T-helper 2 cell treated with Interferon-gamma antibody and Interleukin-4, amounts not matched to agents 100 ng/mL and 5 ng/mL, for 36 hours (primary cell): ENCODE measurements around the gene GSPT1. TPM values are rescaled to one million over a fixed set of nuclear protein-coding genes. Genes with fewer than 3 reads are reported as not detected.
"Not testable (repeated sequence)": the region's sequence is repeated elsewhere in the genome, so short reads cannot be mapped to it uniquely, and the experiment has no call there.

ENCODE experiments used
- intact Hi-C: fragments of 100-400 bp; cut with micrococcal nuclease; formaldehyde crosslinking; loops from one replicate; pipeline ENCODE4 v1.15.1; 2023
- total RNA-seq: library from RNA; stranded (reverse); gene quantifications from 2 replicates; pipeline ENCODE4 v1.2.3, GENCODE V29; 2022

Gene GSPT1
- total RNA-seq, 1 donor from 2014 or later = 133 TPM

DNA sequence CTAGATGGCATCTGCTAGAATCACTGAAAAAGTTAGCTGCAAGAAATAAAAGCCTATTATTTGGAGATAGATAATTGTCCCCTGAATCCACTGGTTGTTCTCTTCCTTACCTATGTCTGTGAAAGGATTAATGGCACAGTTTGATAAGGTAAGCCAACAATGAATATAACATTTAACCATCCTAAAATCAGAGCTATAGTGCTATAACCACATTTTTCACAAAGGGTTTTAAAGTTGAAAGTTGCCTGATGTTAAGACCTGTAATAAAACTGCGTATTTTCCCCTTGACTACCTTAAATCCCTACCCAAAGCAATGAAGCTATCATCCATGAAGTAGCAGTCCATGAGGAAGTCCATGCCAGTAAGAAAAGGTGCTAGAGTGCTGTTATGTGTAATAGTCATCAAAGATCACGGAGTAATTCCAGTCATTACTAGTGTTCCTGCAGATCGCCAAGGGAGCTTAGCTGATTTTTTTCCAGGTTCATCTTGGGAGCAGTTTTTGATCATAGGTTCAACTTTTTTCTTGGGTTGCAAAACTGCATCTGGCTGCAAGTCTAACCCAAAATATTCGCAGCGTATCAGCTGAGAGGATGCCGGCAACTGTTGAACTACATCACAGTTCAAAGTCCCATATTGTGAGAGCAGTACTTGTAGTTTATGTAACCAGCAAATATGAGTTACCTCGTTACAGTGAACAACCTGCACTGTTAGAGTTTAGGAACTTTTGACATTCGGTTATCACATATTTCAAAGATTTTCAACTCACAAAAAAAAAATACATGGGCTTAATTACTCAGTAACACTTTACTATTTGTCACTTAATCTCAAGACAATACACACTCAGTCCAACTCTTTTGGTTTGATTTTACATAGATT, 46.2 kb downstream of the GSPT1 start:
- intact Hi-C loops = no loop called here

DNA sequence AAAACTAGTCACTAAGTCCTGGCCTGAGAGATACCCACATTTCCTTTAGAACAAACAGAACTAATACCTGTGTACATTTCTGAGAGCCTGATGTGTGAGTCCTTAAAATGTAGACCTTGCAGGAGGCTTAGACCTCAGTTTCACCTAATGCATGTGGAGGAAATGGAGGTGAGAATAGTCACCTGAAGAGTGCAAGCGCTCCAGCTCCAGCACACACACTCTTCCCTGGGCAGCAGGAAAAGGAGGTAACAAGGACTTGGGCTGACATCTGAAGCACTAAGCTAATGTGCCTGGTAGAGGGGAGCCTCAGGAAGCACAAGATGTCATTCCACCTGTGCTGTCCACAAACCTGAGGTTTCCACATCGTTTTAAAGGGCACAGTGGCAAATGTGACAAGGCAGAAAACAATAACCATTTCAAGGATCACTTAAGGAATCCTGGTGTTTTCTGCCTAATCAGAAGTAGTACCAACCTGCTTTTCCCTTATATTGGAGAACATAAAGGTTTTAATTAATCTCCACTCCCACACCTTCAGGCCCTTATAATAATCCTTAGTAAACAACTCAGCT, 47.3 kb downstream of the GSPT1 start:
- intact Hi-C loops = no loop called here

DNA sequence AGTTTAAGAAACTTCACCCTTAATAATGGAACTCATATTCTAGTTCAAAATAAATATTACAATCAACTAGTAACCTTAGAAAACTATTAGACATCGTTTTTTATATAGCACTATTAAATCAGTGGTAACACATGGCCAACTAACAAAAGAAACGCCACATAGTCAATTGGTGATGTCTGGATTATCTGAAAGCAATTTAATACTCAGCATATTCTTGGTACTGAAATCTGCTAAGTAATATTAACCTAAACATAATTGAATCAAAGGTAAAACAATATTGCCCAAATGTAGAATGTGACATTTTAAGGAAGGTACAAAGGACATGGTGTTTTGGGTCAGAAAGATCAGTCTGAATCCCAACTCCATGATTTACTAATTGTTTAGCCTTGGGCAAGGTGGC, 53.3 kb downstream of the GSPT1 start:
- intact Hi-C loops = no loop called here

DNA sequence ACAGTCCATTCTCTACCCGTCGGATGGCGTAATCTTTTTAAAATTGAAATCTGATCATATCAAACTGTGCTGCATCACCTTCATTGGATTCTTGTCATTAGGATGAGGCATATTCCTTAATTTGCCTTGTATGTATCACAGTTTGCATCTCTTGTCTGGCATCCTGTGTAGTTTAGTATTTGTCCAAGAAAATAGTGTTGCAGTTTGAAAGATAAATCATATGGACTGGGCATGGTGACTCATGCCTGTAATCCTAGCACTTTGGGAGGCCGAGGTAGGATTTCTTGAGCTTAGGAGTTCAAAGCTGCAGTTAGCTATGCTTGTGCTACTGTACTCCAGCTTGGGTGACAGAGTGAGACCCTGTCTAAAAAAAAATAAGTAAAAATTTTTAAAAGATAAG, 58.6 kb downstream of the GSPT1 start:
- intact Hi-C loops = loop anchor here (10.0 kb wide), 1 partner anchor 912 kb away; the partner anchor contains the start of genes CLEC16A and DEXI

DNA sequence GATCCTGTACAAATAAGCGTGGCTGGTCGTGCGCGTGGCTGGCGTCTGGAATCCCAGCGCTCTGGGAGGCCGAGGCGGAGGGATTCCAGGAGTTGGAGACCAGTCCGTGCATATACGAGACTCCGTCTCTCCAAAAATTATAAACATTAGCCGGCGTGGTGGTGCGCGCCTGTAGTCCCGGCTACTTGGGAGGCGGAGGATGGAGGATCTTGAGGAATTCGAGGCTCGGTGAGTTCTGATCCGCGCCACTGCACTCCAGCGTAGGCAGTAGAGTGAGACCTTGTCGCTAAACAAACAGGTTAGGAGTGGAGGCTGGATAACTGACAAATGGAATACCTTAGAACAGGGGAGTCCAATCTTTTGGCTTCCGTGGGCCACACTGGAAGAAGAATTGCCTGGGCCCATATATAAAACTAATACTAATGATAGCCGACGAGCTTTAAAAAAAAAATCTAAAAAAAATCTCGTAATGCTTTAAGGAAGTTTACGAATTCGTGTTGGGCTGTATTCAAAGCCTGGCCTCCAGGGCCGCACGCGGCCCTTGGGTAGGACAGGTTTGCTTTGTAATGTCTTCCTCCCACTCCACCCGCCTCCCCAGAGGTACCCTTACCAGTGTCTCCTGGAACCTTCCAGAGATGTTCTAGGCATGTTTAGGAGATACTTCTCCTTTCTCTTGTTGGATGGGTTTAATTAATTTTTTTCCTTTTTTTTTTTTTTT, 63.5 kb downstream of the GSPT1 start:
- intact Hi-C loops = loop anchor here (5.0 to 10.0 kb wide), 2 partner anchors 215 to 907 kb away; partner anchors contain the start of genes CLEC16A and DEXI

DNA sequence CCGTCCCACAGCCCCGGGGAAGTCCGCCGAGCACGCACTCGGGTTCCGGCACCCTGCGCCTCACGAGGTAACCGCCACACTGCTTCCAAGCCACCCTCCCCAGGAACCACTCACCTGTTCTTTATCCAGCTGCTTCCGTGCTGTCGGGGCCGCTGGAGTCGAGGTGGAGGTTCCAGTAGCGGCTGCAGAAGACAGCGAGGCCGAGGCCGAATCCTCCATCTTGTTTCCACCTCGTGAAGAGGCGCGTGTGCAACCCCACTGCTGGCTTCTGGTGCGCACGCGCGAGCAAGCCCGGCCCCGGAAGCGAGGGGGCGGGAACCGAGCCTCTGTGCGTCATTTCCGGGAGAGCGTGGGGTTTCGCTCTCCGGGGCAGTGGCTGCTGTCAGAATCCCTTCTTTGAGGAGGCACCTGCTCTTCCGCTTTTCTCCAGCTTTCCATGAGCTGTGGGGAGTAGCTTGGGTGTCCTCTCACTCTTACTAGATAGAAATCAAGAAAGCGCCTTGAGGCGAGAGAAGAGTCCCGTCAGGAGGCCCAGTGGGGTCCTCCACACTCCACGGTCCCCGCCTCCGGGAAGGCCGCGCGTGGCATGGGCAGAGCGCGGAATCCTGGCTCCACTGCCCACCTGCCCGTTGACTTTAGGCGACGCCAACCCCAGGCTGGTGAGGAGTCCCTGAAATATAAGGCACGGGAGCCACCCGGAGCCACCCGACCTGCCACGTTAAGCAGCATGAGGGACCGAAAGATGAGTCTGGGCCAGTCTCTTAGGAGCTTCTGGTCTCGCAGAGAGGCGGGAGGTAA, 64.3 kb downstream of the GSPT1 start, which contains the start of gene RSL1D1:
Gene RSL1D1 (minus strand): TSS at position 249 of the 798 bp plus-strand sequence. CDS start 30 bp downstream, at position 219.
- intact Hi-C loops = loop anchor here (1.0 to 10.0 kb wide), 6 partner anchors 54 to 907 kb away; partner anchors contain the start of genes CLEC16A, DEXI, SNX29 and TXNDC11

DNA sequence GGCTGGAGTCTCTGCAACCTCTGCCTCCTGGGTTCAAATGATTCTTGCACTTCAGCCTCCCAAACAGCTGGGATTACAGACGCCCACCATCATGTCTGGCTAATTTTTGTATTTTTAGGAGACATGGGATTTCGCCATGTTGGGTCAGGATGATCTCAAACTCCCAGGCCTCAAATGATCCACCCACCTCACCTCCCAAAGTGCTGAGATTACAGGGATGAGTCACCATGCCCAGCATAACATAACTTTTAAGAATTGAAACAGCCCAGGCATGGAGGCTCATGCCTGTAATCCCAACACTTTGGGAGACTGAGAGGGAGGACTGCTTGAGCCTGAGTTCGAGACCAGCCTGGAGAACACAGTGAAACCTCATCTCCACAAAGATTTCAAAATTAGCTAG, 66.9 kb downstream of the GSPT1 start:
- intact Hi-C loops = no loop called here

DNA sequence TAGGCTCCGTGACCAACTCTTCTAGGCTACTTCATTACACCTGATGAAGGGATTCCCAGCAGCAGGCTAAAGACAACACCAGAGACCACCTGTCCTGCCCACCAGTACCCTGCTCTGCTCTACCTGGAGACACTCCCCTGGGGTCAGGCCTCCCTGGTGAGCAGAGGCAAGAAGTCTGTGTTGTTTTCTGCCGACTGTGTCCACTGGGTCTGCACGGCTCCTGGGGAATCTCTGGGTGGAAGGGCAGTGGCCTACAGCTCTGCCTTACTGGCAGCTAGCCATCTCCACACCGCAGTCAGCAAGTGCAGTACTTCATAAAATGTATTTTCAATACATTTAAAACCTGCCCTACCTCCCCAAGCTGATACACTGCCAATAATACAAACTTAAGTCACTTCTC, 71.3 kb downstream of the GSPT1 start:
- intact Hi-C loops = no loop called here

DNA sequence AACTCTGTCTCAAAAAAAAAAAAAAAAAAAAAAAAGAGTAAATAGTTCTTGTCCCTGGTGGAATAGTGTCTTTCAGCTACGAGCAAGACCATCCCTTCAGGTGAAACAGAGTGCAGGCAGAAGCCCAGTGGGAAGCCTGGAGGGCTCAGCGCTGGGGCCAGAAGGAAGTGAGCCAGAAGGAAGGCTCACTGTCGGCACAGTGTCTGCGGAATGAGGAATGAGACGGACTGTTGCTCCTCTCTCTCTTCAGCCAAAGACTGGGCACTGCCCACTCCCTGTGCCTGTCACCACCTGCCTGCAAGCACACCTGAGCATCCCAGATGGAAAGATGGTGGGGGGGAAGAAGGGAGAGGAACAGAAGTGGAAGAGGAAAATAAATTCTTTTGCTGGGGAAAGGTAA, 71.9 kb downstream of the GSPT1 start:
- intact Hi-C loops = no loop called here

DNA sequence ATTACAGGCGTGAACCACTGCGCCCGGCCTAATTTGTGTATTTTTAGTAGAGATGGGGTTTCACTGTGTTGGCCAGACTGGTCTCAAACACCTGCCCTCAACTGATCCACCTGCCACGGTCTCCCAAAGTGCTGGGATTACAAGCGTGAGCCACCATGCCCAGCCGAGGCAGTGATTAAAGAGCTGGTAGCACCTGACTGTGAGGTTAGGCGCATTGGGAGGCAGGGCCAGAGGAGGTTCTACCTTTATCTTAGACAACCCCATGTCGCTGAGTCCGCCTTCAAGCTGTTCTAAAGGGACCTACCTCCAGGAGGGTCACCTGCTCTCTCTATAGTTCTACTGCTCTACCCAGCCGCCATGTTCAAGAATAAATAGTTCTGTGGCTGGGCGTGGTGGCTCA, 72.5 kb downstream of the GSPT1 start:
- intact Hi-C loops = no loop called here

DNA sequence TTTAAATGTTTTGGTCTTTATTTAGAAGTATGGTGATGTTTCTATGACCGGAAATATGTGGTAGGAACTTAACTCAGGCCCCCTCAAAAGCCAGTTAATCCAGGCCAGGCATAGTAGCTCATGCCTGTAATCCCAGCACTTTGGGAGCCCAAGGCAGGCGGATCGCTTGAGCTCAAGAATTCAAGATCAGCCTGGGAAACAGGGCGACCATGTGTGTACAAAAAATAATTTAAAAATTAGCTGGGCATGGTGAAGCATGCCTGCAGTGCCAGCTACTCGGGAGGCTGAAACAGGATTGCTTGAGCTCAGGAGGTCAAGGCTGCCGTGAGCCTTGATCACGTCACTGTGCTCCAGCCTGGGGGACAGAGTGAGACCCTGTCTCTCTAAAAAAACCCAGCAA, 74.7 kb downstream of the GSPT1 start:
- intact Hi-C loops = no loop called here

DNA sequence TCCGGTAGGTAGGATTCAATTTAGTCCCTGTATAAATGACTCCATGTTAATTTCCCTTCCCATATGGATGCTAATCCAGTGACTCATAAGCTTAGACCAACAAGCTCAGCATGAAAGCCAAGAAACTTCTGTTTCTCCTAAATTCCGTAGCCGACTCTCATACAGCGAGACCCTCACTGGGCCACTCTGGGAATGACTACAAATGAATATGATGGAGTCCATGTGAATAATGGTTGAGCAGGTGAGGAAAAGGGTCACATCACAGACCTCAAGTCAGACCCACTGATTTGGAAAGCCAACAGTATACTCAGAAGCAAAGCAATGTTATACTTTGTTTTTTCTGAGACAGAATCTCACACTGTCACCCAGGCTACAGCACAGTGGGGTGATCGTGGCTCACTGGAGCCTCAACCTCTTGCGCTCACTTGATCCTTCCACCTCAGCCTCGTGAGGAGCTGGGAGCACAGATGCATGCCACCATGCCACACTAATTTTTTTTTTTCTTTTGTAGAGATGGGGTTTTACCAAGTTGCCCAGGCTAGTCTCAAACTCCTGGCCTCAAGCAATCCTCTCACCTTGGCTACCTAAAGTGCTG, 79.0 kb downstream of the GSPT1 start:
- intact Hi-C loops = no loop called here

DNA sequence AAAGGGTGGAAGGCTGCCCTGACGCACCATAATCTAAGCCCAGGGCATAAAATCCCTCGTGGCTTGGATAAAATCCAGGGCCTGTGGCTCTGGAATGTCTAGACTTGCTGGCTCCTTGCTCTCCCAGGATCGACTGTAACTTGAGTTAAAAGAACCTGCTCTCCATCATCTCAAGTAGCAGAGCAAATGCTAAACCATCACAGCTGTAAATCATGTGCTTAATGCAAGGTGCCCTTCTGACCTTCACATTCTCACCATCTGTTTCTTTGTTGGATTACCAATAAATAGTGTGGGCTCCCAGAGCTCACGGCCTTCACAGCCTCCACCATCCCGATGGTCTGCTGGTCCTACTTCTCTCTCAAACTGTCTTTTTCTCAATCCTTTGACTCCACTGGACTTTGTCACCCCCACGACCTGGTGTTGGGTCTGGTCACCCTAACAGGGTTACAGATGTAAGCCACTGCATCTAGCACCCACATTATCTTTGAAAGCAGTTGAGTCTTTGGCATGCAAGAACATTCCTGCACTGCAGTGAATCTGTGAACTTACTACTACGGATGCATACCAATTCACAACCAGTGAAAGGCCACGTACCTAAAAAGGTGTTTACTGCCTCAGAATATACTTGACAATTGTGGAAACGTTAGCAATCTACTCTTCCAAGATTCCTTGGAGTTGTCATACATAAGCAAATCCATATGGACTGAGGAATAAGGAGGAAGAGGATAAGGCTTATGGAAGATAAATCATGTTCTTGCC, 79.7 kb downstream of the GSPT1 start:
- intact Hi-C loops = no loop called here

DNA sequence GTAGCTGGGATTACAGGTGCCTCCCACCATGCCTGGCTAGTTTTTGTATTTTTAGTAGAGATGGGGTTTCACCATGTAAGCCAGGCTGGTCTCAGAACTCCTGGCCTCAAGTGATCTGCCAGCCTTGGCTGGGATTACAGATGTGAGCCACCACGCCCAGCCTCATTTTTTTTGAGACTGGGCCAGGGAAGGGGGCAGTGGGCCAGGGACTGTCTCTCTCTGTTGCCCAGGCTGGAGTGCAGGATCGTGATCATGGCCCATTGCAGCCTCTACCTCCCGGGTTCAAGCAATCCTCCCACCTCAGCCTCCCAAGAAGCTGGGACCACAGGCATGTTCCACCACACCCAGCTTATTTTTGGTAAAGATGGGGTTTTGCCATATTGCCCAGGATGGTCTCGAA, 80.4 kb downstream of the GSPT1 start:
- intact Hi-C loops = no loop called here

DNA sequence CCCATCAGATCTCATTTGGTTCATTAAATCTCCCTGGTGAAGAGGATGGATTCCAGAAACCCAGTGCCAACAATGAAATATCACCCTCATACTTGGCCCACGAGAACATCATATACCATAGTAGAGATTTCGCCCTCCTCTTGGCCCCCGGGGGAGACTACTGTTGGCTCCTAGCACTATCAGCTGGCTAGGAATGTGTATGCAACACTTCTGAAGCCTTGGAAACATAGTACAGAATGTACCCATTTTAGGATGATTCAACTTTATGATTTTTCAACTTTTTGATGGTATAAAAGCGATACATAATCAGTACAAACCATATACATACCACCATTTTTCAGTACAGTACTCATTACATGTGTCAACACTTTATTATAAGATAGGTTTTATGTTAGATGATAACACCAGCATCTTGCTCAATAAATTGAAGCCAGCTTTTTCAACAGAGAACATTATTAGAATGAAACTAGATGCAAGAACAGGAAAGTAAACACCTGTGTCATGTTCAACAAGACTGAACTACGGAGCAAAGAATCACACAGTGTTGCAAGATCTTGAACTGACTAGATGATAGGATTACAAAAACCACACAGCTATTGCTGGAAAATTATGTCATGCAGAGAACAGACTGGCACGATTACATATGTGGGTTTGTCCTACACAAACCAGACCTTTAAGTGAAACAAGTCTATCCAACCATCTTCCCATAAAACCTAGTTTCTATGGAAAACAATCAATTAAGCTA, 81.6 kb downstream of the GSPT1 start:
- intact Hi-C loops = no loop called here

DNA sequence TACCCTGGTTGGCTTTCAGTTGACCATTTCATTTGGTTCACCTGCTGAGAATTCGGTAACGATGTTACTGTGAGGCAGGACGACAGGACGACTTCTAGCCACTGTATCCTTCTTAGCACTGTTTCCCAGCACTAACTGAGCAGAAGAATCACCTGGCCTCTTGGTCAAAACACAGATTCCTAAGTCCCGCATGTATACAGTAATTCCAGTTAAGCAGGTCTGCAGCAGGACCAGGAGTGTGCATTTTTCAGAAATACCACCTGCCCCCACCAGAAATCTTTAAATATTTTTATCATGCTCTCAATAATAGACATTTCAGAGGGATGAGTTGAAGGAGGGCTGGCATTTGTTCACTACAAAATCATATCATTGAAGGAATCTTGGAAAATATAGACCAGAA, 87.1 kb downstream of the GSPT1 start:
- intact Hi-C loops = no loop called here

DNA sequence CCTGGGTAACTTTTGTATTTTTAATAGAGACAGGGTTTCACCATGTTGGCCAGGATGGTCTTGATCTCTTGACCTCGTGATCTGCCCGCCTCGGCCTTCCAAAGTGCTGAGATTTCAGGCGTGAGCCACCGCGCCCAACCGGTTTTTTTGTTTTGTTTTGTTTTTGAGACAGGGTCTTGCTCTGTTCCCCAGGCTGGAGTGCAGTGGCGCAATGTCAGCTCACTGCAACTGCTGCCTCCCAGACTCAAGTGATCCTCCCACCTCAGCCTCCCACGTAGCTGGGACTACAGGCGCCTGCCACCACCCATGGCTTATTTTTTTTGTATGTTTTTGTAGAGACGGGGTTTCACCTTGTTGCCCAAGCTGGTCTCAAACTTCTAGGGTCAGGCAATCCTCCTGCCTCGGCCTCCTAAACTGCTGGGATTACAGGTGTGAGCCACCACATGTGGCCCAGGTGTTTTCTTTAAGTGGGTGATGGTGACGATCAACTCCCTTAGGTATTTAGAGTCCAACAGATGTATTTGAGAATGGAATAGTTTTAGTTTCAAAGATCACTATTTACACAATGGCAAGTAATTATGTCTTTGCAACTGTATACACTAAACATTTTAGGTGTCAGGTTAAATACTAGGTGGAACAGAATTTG, 90.1 kb downstream of the GSPT1 start:
- intact Hi-C loops = not testable (repeated sequence)

DNA sequence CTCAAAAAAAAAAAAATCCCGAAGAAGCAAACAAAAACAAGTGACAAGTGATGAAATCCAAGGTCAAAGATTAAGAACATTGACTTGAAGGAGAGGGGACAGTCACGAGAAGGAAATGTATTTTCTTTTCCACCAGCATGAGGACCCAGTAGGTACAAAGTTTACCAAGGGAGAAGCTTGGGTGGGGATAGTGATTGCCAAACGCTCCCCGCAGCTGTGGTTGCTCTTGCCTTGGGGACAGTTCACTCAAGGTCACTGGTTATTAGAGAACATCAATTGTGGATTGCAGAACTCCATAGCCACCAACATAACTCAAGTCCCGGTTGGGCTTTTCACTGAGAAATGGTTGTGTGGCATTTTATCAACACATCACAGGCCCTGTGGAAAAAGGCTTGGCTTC, 91.4 kb downstream of the GSPT1 start:
- intact Hi-C loops = no loop called here

DNA sequence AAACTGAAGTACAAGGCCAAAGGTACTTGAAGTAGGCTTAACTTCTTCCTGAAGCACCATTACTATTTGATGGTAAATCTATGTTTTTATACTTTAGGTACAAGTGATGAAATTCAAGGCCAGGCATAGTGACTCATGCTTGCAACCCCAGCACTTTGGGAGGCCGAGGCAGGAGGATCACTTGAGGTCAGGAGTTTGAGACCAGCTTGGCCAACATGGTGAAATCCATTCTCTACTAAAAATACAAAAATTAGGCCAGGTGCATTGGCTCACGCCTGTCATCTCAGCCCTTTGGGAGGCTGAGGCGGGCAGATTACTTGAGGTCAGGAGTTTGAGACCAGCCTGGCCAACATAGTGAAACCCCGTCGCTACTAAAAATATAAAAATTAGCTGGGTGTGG, 92.1 kb downstream of the GSPT1 start:
- intact Hi-C loops = not testable (repeated sequence)
